Endothelial cell of umbilical vein (primary cell): ENCODE results near the gene DSG2.

ENCODE experiments used
- EZH2 ChIP-seq: IDR thresholded peaks from 2 replicates; pipeline ENCODE4 v1.6.1; 2012; ENCODE audit warnings: borderline replicate concordance, low read depth, mild to moderate bottlenecking, moderate library complexity, low read length, inconsistent platforms; ENCODE audit not compliant: severe bottlenecking
- POLR2A ChIP-seq: IDR thresholded peaks from 2 replicates; pipeline ENCODE4 v1.6.1; 2012; ENCODE audit warnings: low read depth, mild to moderate bottlenecking, control low read depth, low read length
- POLR2AphosphoS5 ChIP-seq: IDR thresholded peaks from 2 replicates; pipeline ENCODE4 v1.6.1; 2012; ENCODE audit warnings: low read depth, mild to moderate bottlenecking, control low read depth, low read length, moderate library complexity; ENCODE audit not compliant: insufficient read depth
- TF ChIP-seq, protein P1 (sequence below), 2 donors: IDR thresholded peaks; 1 replicate in 1 of 2; 2 replicates in 1 of 2; pipeline ENCODE4 v1.5.1; 2011; ENCODE audit warnings: low read length in 2 of 2, mild to moderate bottlenecking in 2 of 2, moderate library complexity in 2 of 2, control low read depth in 1 of 2, inconsistent platforms in 1 of 2, low read depth in 1 of 2; ENCODE audit not compliant: insufficient read depth in 1 of 2; ENCODE audit errors: extremely low read depth in 1 of 2
- TF ChIP-seq, protein P2 (sequence below): IDR thresholded peaks from 2 replicates; pipeline ENCODE4 v1.6.1; 2011; ENCODE audit not compliant: insufficient read depth, insufficient read length

DNA sequence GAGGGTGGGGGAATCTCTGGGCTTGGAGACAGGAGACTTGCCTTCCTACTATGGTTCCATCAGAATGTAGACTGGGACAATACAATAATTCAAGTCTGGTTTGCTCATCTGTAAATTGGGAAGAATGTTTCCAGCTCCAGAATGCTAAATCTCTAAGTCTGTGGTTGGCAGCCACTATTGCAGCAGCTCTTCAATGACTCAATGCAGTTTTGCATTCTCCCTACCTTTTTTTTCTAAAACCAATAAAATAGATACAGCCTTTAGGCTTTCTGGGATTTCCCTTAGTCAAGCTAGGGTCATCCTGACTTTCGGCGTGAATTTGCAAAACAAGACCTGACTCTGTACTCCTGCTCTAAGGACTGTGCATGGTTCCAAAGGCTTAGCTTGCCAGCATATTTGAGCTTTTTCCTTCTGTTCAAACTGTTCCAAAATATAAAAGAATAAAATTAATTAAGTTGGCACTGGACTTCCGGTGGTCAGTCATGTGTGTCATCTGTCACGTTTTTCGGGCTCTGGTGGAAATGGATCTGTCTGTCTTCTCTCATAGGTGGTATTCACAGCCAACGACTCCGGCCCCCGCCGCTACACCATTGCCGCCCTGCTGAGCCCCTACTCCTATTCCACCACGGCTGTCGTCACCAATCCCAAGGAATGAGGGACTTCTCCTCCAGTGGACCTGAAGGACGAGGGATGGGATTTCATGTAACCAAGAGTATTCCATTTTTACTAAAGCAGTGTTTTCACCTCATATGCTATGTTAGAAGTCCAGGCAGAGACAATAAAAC lies 100.2 kb downstream of the DSG2 start:
- TF ChIP-seq, protein P1, sequence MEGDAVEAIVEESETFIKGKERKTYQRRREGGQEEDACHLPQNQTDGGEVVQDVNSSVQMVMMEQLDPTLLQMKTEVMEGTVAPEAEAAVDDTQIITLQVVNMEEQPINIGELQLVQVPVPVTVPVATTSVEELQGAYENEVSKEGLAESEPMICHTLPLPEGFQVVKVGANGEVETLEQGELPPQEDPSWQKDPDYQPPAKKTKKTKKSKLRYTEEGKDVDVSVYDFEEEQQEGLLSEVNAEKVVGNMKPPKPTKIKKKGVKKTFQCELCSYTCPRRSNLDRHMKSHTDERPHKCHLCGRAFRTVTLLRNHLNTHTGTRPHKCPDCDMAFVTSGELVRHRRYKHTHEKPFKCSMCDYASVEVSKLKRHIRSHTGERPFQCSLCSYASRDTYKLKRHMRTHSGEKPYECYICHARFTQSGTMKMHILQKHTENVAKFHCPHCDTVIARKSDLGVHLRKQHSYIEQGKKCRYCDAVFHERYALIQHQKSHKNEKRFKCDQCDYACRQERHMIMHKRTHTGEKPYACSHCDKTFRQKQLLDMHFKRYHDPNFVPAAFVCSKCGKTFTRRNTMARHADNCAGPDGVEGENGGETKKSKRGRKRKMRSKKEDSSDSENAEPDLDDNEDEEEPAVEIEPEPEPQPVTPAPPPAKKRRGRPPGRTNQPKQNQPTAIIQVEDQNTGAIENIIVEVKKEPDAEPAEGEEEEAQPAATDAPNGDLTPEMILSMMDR (IDR thresholded peaks at IDR 0.05; ENCODE audit: extremely low read depth in 1 of 2, insufficient read depth in 1 of 2, low read depth in 1 of 2, low read length in 2 of 2): no peak
- TF ChIP-seq POLR2AphosphoS5 (no peak), EZH2 (no peak), POLR2A (no peak)
- TF ChIP-seq, protein P2, sequence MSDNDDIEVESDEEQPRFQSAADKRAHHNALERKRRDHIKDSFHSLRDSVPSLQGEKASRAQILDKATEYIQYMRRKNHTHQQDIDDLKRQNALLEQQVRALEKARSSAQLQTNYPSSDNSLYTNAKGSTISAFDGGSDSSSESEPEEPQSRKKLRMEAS: no peak
